Adrenal gland (tissue), 12 donors: Measurements from ENCODE around the gene SELENOW. TPM values are rescaled to one million over a fixed set of nuclear protein-coding genes. Genes with fewer than 3 reads are reported as not detected.

Experiments used
- DNase-seq, 7 donors: peaks; one replicate each; pipeline ENCODE4 v3.0.0-alpha.2; 2019 to 2020
- H3K27ac ChIP-seq, 5 donors: fragments of 200-600 bp; sonication (generic) in 4 of 5; 1 replicate in 3 of 5; 2 replicates in 2 of 5; pipeline versions ENCODE4 v1.5.1 to v1.8.0; 2016 to 2020; ENCODE audit warnings: mild to moderate bottlenecking in 1 of 5
- H3K27me3 ChIP-seq: fragments of 200-600 bp; 2 replicates; pipeline ENCODE4 v1.8.0; 2021
- H3K36me3 ChIP-seq, 2 donors: fragments of 200-600 bp; replicated peaks in 1 of 2; 1 replicate in 1 of 2; 2 replicates in 1 of 2; pipeline versions ENCODE4 v1.5.1 to v1.8.0; 2018 to 2022
- H3K4me1 ChIP-seq, 2 donors: fragments of 200-600 bp; replicated peaks in 1 of 2; 1 replicate in 1 of 2; 2 replicates in 1 of 2; pipeline versions ENCODE4 v1.5.1 to v1.8.0; 2018 to 2021
- H3K4me3 ChIP-seq, 4 donors: fragments of 200-600 bp; sonication (generic) in 3 of 4; one replicate each; pipeline ENCODE4 v1.5.1; 2016 to 2018
- H3K9me3 ChIP-seq, 3 donors: fragments of 200-600 bp; sonication (generic) in 1 of 3; replicated peaks in 1 of 3; 1 replicate in 2 of 3; 2 replicates in 1 of 3; pipeline versions ENCODE4 v1.5.1 to v1.8.0; 2016 to 2021
- CTCF ChIP-seq, 6 experiments: fragments of 450-650 bp in 4 of 6; fragments of 200-600 bp in 2 of 6; sonication (generic) in 1 of 6; IDR thresholded peaks; 1 replicate in 5 of 6; 2 replicates in 1 of 6; pipeline versions ENCODE4 v1.5.1 to v1.8.0; 2016 to 2021; ENCODE audit warnings: antibody characterized with exemption in 6 of 6, mild to moderate bottlenecking in 2 of 6, moderate library complexity in 1 of 6
- POLR2A ChIP-seq, 2 donors: fragments of 450-650 bp; IDR thresholded peaks; one replicate each; pipeline ENCODE4 v1.6.1; 2017; ENCODE audit warnings: antibody characterized with exemption in 2 of 2, mild to moderate bottlenecking in 2 of 2, moderate library complexity in 1 of 2
- WGBS, 4 donors: extraction: QIAGEN DNeasy Blood & Tissue Kit in 2 of 4; methylation state at CpG; one replicate each; pipeline versions ENCODE4 v1.1.5 to v1.1.7; 2013 to 2017; 5-methylcytosine and 5-hydroxymethylcytosine counted together
- intact Hi-C, 2 donors: fragments of 100-400 bp; cut with DNase I; formaldehyde crosslinking; loops; one replicate each; pipeline versions ENCODE4 v1.14.1 to v1.15.0; 2022 to 2023
- polyA plus RNA-seq, 3 donors: library from polyadenylated mRNA; stranded (reverse); fragments of 200-250 nt in 2 of 3; fragments of 350-450 nt in 1 of 3; fragmentation: Illumina TruSeq in 1 of 3; extraction: RNeasy Lipid Tissue Mini Kit (QIAGEN cat#74804) in 1 of 3; gene quantifications; one replicate each; pipeline ENCODE4 v1.2.3, GENCODE V29; 2013 to 2014
- small RNA-seq, 2 donors: library from RNA; depleted of rRNA; stranded (forward); fragments of <200 nt; gene quantifications; one replicate each; pipeline ENCODE3, GENCODE V24; 2016
- total RNA-seq, 9 donors: library from RNA; depleted of rRNA in 4 of 9; stranded (reverse); fragments of >200 nt in 4 of 9; fragments of 120-200 nt in 1 of 9; fragmentation: NEBNext Ultra II Directional in 1 of 9; extraction: Animal tissue kit (Norgen Biotek cat#: 25700) in 1 of 9; gene quantifications; one replicate each; pipeline versions ENCODE4 v1.1.0 to v1.2.4, GENCODE V29; 2013 to 2023
- donor health status: healthy with polysubstance abuse.
- donor health status: Bipolar disorder and iron deficiency.
- donor health status: DM: yes; HTN: yes; CAD: no.
- donor health status: DM: no; HTN: no; CAD: no.
- donor health status: DM: no; HTN: no; CAD: no.
- donor health status: DM: yes; HTN: yes; CAD: no.

SELENOW gene
- total and polyA plus RNA-seq, 12 donors: 102 to 479 (median 168) TPM

GRCh38 chr19:47826800-47827199 lies 48.3 kb downstream of the SELENOW start:
- TF ChIP-seq POLR2A (IDR thresholded peaks at IDR 0.05): no peak
- TF ChIP-seq CTCF (IDR thresholded peaks at IDR 0.05): no peak
- H3K4me3 ChIP-seq: no peak overlapping the region
- H3K9me3 ChIP-seq: no peaks in the 10 kb centered on the region
- 80 to 97% (median 89%) methylated on average over 6 of the region's 6 CpGs for WGBS, 4 donors
- intact Hi-C loops: no loop called here
- no peak overlapping the region for H3K27ac ChIP-seq
- no peak for DNase-seq
- no peaks in the 10 kb centered on the region for H3K36me3 ChIP-seq
- no peaks in the 10 kb centered on the region for H3K27me3 ChIP-seq
- no peaks in the 10 kb centered on the region for H3K4me1 ChIP-seq

GRCh38 chr19:47832723-47833122 lies 54.2 kb downstream of the SELENOW start:
- intact Hi-C loops: no loop called here
- 76 to 87% (median 81%) methylated on average over 4 of the region's 4 CpGs for WGBS, 4 donors

More at GRCh38 chr19:47832723-47833122, 54.2 kb downstream of the SELENOW start:
- Histone ChIP-seq H3K27ac (no peak overlapping the region), H3K4me3 (no peak overlapping the region), H3K4me1 (no peaks in the 10 kb centered on the region), H3K36me3 (no peaks in the 10 kb centered on the region), H3K9me3 (no peaks in the 10 kb centered on the region), H3K27me3 (no peaks in the 10 kb centered on the region)
- TF ChIP-seq CTCF (IDR thresholded peaks at IDR 0.05): no peak
- TF ChIP-seq POLR2A (IDR thresholded peaks at IDR 0.05): no peak
- DNase-seq: no peak

Small RNAs within 50 kb of the gene (small RNA-seq; reads per million reads assigned to genes)
- gene AC008745.1: 0 reads per million in 2 donors
- gene SNORD23: 0 reads per million in 2 donors

Other genes with a start within 250 kb of the SELENOW start
- 10 to 100 TPM in 3 of 9 donors, 1 to 10 TPM in 4, under 1 TPM in 2; 0.18 to 14.0 (median 4.0) TPM for gene ZNF541, start 205.6 kb upstream of the SELENOW start, total RNA-seq
- gene ZNF541, start 205.6 kb upstream of the SELENOW start, polyA plus RNA-seq: 10 to 100 TPM in 2 of 3 donors, under 1 TPM in 1; 0.18 to 14.5 (median 11.6) TPM
- 10 to 100 TPM in 4 of 9 donors, 1 to 10 TPM in 5; 1.8 to 16.8 (median 6.7) TPM for gene BICRA, start 169.6 kb upstream of the SELENOW start, total RNA-seq
- 10 to 100 TPM in 2 of 3 donors, 1 to 10 TPM in 1; 4.3 to 24.6 (median 14.5) TPM for gene BICRA, start 169.6 kb upstream of the SELENOW start, polyA plus RNA-seq
- 100 to 1,000 TPM in 6 of 9 donors, 10 to 100 TPM in 2, 1 to 10 TPM in 1; 5.8 to 170 (median 120) TPM for gene EHD2, start 65.3 kb upstream of the SELENOW start, total RNA-seq
- gene EHD2, start 65.3 kb upstream of the SELENOW start, polyA plus RNA-seq: 100 to 1,000 TPM in 1 of 3 donors, 10 to 100 TPM in 2; 34.1 to 101 (median 73.4) TPM
- 100 to 1,000 TPM; 118 to 420 (median 310) TPM for gene NOP53, start 33.2 kb upstream of the SELENOW start, total RNA-seq
- gene NOP53, start 33.2 kb upstream of the SELENOW start, polyA plus RNA-seq: 100 to 1,000 TPM; 119 to 375 (median 359) TPM
- not detected for gene TPRX1, start 25.8 kb downstream of the SELENOW start, total RNA-seq
- not detected for gene TPRX1, start 25.8 kb downstream of the SELENOW start, polyA plus RNA-seq
- gene CRX, start 43.2 kb downstream of the SELENOW start, total RNA-seq: not detected
- gene CRX, start 43.2 kb downstream of the SELENOW start, polyA plus RNA-seq: under 1 TPM in 1 of 3 donors, not detected in 2; 0.32 TPM
- not detected for gene TPRX2, start 80.5 kb downstream of the SELENOW start, total RNA-seq
- not detected for gene TPRX2, start 80.5 kb downstream of the SELENOW start, polyA plus RNA-seq
- gene SULT2A1, start 107.6 kb downstream of the SELENOW start, total RNA-seq: 1,000 to 10,000 TPM in 1 of 9 donors, 100 to 1,000 TPM in 8; 124 to 5,138 (median 251) TPM
- gene SULT2A1, start 107.6 kb downstream of the SELENOW start, polyA plus RNA-seq: 100 to 1,000 TPM; 152 to 234 (median 221) TPM
- gene BSPH1, start 213.5 kb downstream of the SELENOW start, total RNA-seq: not detected
- gene BSPH1, start 213.5 kb downstream of the SELENOW start, polyA plus RNA-seq: not detected
- gene ELSPBP1, start 215.9 kb downstream of the SELENOW start, total RNA-seq: 1 to 10 TPM in 1 of 9 donors, under 1 TPM in 1, not detected in 7; 0.11 to 4.3 TPM
- not detected for gene ELSPBP1, start 215.9 kb downstream of the SELENOW start, polyA plus RNA-seq